ENCODE results near the gene MC1R. TPM values are rescaled to one million over a fixed set of nuclear protein-coding genes. Genes with fewer than 3 reads are reported as not detected.

Gene MC1R
- total and polyA plus RNA-seq, 2 of the 4 experiments (the other 2 are of a cell fraction), result 3.8 to 9.5 TPM

DNA sequence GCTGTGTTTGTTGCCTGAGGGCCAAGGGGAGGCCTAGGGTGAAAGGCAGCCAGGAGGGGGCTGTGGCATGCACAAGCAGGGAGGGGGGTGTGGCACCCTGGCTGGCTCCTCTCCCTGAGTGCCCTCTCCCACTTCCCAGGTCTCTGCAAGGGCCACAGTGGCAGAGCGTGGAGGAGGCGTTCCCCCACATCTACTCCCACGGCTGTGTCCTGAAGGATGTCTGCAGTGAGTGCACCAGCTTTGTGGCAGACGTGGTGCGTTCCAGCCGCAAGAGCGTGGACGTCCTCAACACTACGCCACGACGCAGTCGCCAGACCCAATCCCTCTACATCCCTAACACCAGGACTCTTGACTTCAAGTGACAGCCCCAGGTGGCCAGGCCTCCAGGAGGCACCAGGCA, 48.8 kb upstream of the MC1R start:
- H2AK9ac ChIP-seq (replicated peaks; ENCODE audit: low read depth, low read length, poor library complexity), result no peak overlapping the region
- no peak overlapping the region for H2AK5ac ChIP-seq (ENCODE audit: low read depth, low read length)
- no peak overlapping the region for H3K4ac ChIP-seq (ENCODE audit: low read depth, low read length)
- H2BK20ac ChIP-seq (ENCODE audit: low read depth, low read length), result no peak overlapping the region
- CTCF ChIA-PET, result no interaction called here
- H3K27me3 ChIP-seq (ENCODE audit: control insufficient read depth, insufficient read depth, low read length), result no peaks in the 10 kb centered on the region
- in situ Hi-C loops (cut with MboI; ENCODE audit: low sequenced_read_pairs) (no loop called here), intact Hi-C loops (cut with micrococcal nuclease) (no loop called here), dilution Hi-C loops (cut with HindIII; ENCODE audit: low sequenced_read_pairs, unreplicated experiment) (no loop called here)
- DNase-seq, result no peak
- H3K18ac ChIP-seq (ENCODE audit: low read depth, low read length), result no peak overlapping the region
- H3K36me3 ChIP-seq (ENCODE audit: control insufficient read depth, insufficient read depth, low read length), result peaks cover 13% of the 10 kb centered on the region
- ATAC-seq (ENCODE audit: low read depth), result no peak
- no peak overlapping the region for H3K23ac ChIP-seq (ENCODE audit: low read depth, low read length)
- peaks cover 5% of the 10 kb centered on the region for H3K9me3 ChIP-seq (ENCODE audit: control insufficient read depth, insufficient read depth, low read length)
- no peak overlapping the region for H4K5ac ChIP-seq (ENCODE audit: low read depth, low read length)
- no peak overlapping the region for H3K14ac ChIP-seq (replicated peaks; ENCODE audit: low read depth, low read length)
- no peak overlapping the region for H2BK5ac ChIP-seq (ENCODE audit: low read depth, low read length, poor library complexity, severe bottlenecking)
- H2BK120ac ChIP-seq (ENCODE audit: low read depth, low read length), result no peak overlapping the region
- H3K9ac ChIP-seq (ENCODE audit: low read depth, low read length), result no peak overlapping the region
- H3K4me3 ChIP-seq (ENCODE audit: insufficient read depth, low read depth, low read length), result no peak overlapping the region
- H3K79me1 ChIP-seq (ENCODE audit: low read depth in 1 of 2, low read length in 2 of 2), result peaks cover 6 to 30% of the 10 kb centered on the region in 2 experiments; a peak in 3 of 4 replicates
- peaks cover 9% of the 10 kb centered on the region for H3K4me1 ChIP-seq (ENCODE audit: control insufficient read depth, insufficient read depth, low read length)
- POLR2A ChIA-PET (ENCODE audit: unreplicated experiment), result no interaction called here
- H3K56ac ChIP-seq (ENCODE audit: extremely low read depth, insufficient read depth, low read length), result no peak overlapping the region
- peaks cover 4% of the 10 kb centered on the region; the same call in 1 of the 2 replicates for H3K9me1 ChIP-seq (ENCODE audit: insufficient read depth, low read length)
- WGBS, 2 experiments (ENCODE audit: extremely low coverage in 2 of 2, insufficient read length in 1 of 2), result 65% methylated on average over 6 of the region's 12 CpGs; no CpG with 5 or more reads in 1 of the 2 experiments
- H4K91ac ChIP-seq (ENCODE audit: insufficient read depth, low read depth, low read length), result no peak overlapping the region
- H4K8ac ChIP-seq (ENCODE audit: low read depth in 2 of 2, low read length in 2 of 2), result no peak overlapping the region
- H3K27ac ChIP-seq (ENCODE audit: insufficient read depth, low read length), result no peak overlapping the region
- peaks cover 12% of the 10 kb centered on the region for H4K20me1 ChIP-seq (ENCODE audit: insufficient read depth, low read length)
- BruUV-seq (replicated peaks), result no TSS peak
- H2AFZ ChIP-seq (replicated peaks; ENCODE audit: low read length, poor library complexity), result no peak overlapping the region
- no peak overlapping the region for H2BK15ac ChIP-seq (ENCODE audit: low read depth, low read length)
- TF ChIP-seq, protein P1, sequence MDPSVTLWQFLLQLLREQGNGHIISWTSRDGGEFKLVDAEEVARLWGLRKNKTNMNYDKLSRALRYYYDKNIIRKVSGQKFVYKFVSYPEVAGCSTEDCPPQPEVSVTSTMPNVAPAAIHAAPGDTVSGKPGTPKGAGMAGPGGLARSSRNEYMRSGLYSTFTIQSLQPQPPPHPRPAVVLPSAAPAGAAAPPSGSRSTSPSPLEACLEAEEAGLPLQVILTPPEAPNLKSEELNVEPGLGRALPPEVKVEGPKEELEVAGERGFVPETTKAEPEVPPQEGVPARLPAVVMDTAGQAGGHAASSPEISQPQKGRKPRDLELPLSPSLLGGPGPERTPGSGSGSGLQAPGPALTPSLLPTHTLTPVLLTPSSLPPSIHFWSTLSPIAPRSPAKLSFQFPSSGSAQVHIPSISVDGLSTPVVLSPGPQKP (IDR thresholded peaks at IDR 0.05; ENCODE audit: borderline replicate concordance, low read depth, low read length), result no peak
- TF ChIP-seq POLR2A (IDR thresholded peaks at IDR 0.05; ENCODE audit: low read depth, low read length) (no peak), USF2 (IDR thresholded peaks at IDR 0.05; ENCODE audit: low read depth, low read length) (no peak), FOS (IDR thresholded peaks at IDR 0.05; ENCODE audit: low read depth, low read length) (no peak), CHD1 (IDR thresholded peaks at IDR 0.05; ENCODE audit: low read depth, low read length) (no peak), RCOR1 (IDR thresholded peaks at IDR 0.05; ENCODE audit: insufficient replicate concordance, low read length) (no peak), CEBPB (IDR thresholded peaks at IDR 0.05; ENCODE audit: low read depth, low read length) (no peak), MAZ (IDR thresholded peaks at IDR 0.05; ENCODE audit: borderline replicate concordance, low read depth, low read length) (no peak), NFE2L2 (IDR thresholded peaks at IDR 0.05; ENCODE audit: low read depth, low read length) (no peak), BHLHE40 (IDR thresholded peaks at IDR 0.05; ENCODE audit: low read depth, low read length) (no peak), RFX5 (IDR thresholded peaks at IDR 0.05; ENCODE audit: low read depth, low read length) (no peak), MXI1 (IDR thresholded peaks at IDR 0.05; ENCODE audit: borderline replicate concordance, low read depth, low read length) (no peak), SMC3 (IDR thresholded peaks at IDR 0.05; ENCODE audit: low read depth, low read length) (no peak)
- no peak overlapping the region for H3K4me2 ChIP-seq (ENCODE audit: low read depth, low read length)

All from IMR-90 (cell line).